Measurements from ENCODE around the gene KREMEN2.
"Not testable (repeated sequence)": the region's sequence is repeated elsewhere in the genome, so short reads cannot be mapped to it uniquely, and the experiment has no call there.

KREMEN2 gene

GRCh38 chr16:2963723-2964474 lies at the start of gene KREMEN2:
TSS of gene KREMEN2 (plus strand) at chr16:2964275. CDS start at chr16:2964521, 246 bp downstream.
- H3K27me3 ChIP-seq (ENCODE audit: control insufficient read depth, insufficient read depth, low read length): peaks cover 38% of the 10 kb centered on the region
- H3K27ac ChIP-seq (ENCODE audit: low read depth, low read length): peak within 1 kb of the TSS; percentile 66
- H3K4me3 ChIP-seq (ENCODE audit: low read depth, low read length): peak within 1 kb of the TSS; percentile 69
- H3K4me1 ChIP-seq (ENCODE audit: control insufficient read depth, insufficient read depth, low read length): peaks cover 11% of the 10 kb centered on the region; the same call in 1 of the 2 replicates
- H3K9ac ChIP-seq (ENCODE audit: low read depth, low read length): no peak within 1 kb of the TSS
- no peaks in the 10 kb centered on the region for H3K9me3 ChIP-seq (ENCODE audit: control insufficient read depth, insufficient read depth, low read length)
- no peaks in the 10 kb centered on the region for H3K36me3 ChIP-seq (ENCODE audit: control insufficient read depth, insufficient read depth, low read length)

DNA sequence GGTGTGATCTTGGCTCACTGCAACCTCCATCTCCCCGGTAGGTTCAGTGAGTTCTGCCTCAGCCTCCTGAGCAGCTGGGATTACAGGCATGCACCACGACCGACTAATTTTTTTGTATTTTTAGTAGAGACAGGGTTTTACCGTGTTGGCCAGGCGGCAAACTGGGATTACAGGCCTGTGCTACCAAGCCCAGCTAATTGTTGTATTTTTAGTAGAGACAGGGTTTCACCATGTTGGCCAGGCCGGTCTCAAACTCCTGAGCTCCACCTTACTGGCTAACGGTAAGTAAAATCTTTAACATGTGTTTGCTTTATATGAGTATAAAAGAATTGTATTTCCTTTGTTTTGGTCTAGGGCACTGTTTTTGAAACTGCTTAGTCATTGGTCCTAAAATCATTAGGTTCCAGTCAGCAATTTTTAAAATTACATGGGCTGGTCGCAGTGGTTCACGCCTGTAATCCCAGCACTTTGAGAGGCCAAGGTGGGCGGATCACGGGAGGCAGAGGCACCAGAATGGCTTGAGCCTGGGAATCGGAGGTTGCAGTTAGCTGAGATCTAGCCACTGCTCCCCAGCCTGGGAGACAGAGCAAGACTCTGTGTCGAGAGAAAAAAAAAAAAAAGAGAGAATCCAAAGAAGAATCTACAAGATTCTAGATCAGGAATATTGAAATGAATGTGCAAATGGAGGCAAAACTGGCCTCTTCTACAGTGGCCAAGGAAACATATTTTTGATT lies 48.7 kb upstream of the KREMEN2 start:
- Histone ChIP-seq H3K9me3 (ENCODE audit: control insufficient read depth, insufficient read depth, low read length) (no peaks in the 10 kb centered on the region), H3K27me3 (ENCODE audit: control insufficient read depth, insufficient read depth, low read length) (peaks cover 9% of the 10 kb centered on the region), H3K9ac (ENCODE audit: low read depth, low read length) (no peak overlapping the region), H3K4me1 (ENCODE audit: control insufficient read depth, insufficient read depth, low read length) (peaks cover 7% of the 10 kb centered on the region; the same call in 1 of the 2 replicates), H3K4me3 (ENCODE audit: low read depth, low read length) (no peak overlapping the region), H3K27ac (ENCODE audit: low read depth, low read length) (no peak overlapping the region), H3K36me3 (ENCODE audit: control insufficient read depth, insufficient read depth, low read length) (0 out of 2 replicates have a peak, but pooled peaks cover 2% of the 10 kb centered on the region)

- Histone ChIP-seq H3K9ac (ENCODE audit: low read depth, low read length) (no peak overlapping the region), H3K4me3 (ENCODE audit: low read depth, low read length) (no peak overlapping the region), H3K9me3 (ENCODE audit: control insufficient read depth, insufficient read depth, low read length) (no peaks in the 10 kb centered on the region), H3K27me3 (ENCODE audit: control insufficient read depth, insufficient read depth, low read length) (no peaks in the 10 kb centered on the region), H3K4me1 (ENCODE audit: control insufficient read depth, insufficient read depth, low read length) (no peaks in the 10 kb centered on the region), H3K27ac (ENCODE audit: low read depth, low read length) (no peak overlapping the region), H3K36me3 (ENCODE audit: control insufficient read depth, insufficient read depth, low read length) (no peaks in the 10 kb centered on the region)
Measured at GRCh38 chr16:2919511-2920255, 44.4 kb upstream of the KREMEN2 start.

GRCh38 chr16:2923481-2923880 lies 40.6 kb upstream of the KREMEN2 start:
- H3K36me3 ChIP-seq (ENCODE audit: control insufficient read depth, insufficient read depth, low read length): no peaks in the 10 kb centered on the region
- H3K27me3 ChIP-seq (ENCODE audit: control insufficient read depth, insufficient read depth, low read length): no peaks in the 10 kb centered on the region
- no peaks in the 10 kb centered on the region for H3K9me3 ChIP-seq (ENCODE audit: control insufficient read depth, insufficient read depth, low read length)
- no peak overlapping the region for H3K9ac ChIP-seq (ENCODE audit: low read depth, low read length)
- H3K4me3 ChIP-seq (ENCODE audit: low read depth, low read length): no peak overlapping the region
- H3K4me1 ChIP-seq (ENCODE audit: control insufficient read depth, insufficient read depth, low read length): peaks cover 3% of the 10 kb centered on the region; the same call in 1 of the 2 replicates
- no peak overlapping the region for H3K27ac ChIP-seq (ENCODE audit: low read depth, low read length)

GRCh38 chr16:2924901-2925755 lies 38.9 kb upstream of the KREMEN2 start:
- peaks cover 3% of the 10 kb centered on the region; the same call in 1 of the 2 replicates for H3K4me1 ChIP-seq (ENCODE audit: control insufficient read depth, insufficient read depth, low read length)
- H3K9ac ChIP-seq (ENCODE audit: low read depth, low read length): no peak overlapping the region; the same call in 1 of the 2 replicates

GRCh38 chr16:2925951-2926649 lies 38.0 kb upstream of the KREMEN2 start:
- Histone ChIP-seq H3K9me3 (ENCODE audit: control insufficient read depth, insufficient read depth, low read length) (no peaks in the 10 kb centered on the region), H3K9ac (ENCODE audit: low read depth, low read length) (no peak overlapping the region), H3K36me3 (ENCODE audit: control insufficient read depth, insufficient read depth, low read length) (no peaks in the 10 kb centered on the region), H3K4me3 (ENCODE audit: low read depth, low read length) (no peak overlapping the region), H3K4me1 (ENCODE audit: control insufficient read depth, insufficient read depth, low read length) (peaks cover 3% of the 10 kb centered on the region; the same call in 1 of the 2 replicates), H3K27me3 (ENCODE audit: control insufficient read depth, insufficient read depth, low read length) (no peaks in the 10 kb centered on the region), H3K27ac (ENCODE audit: low read depth, low read length) (no peak overlapping the region)

More at GRCh38 chr16:2924901-2925755, 38.9 kb upstream of the KREMEN2 start:
- Histone ChIP-seq H3K36me3 (ENCODE audit: control insufficient read depth, insufficient read depth, low read length) (no peaks in the 10 kb centered on the region), H3K27me3 (ENCODE audit: control insufficient read depth, insufficient read depth, low read length) (no peaks in the 10 kb centered on the region), H3K4me3 (ENCODE audit: low read depth, low read length) (no peak overlapping the region; the same call in 1 of the 2 replicates), H3K9me3 (ENCODE audit: control insufficient read depth, insufficient read depth, low read length) (no peaks in the 10 kb centered on the region), H3K27ac (ENCODE audit: low read depth, low read length) (no peak overlapping the region)

DNA sequence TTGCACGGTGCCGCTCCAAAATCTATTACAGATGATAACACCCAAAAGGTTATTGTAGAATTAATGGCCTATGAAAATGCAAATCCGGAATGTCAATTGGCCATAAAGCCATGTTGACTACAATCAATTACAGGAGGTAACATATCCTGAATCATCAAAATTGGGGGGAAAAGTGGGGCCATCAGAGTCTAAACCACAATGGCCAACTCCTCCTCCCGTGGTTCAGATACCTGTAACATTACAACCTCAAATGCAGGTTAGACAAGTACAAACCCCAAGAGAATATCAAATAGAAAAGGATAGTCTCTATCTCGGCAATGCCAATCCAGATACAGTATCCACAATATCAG lies 37.5 kb upstream of the KREMEN2 start:
- Histone ChIP-seq H3K36me3 (ENCODE audit: control insufficient read depth, insufficient read depth, low read length) (no peaks in the 10 kb centered on the region), H3K9me3 (ENCODE audit: control insufficient read depth, insufficient read depth, low read length) (no peaks in the 10 kb centered on the region), H3K9ac (ENCODE audit: low read depth, low read length) (no peak overlapping the region), H3K4me3 (ENCODE audit: low read depth, low read length) (no peak overlapping the region), H3K4me1 (ENCODE audit: control insufficient read depth, insufficient read depth, low read length) (peaks cover 3% of the 10 kb centered on the region; the same call in 1 of the 2 replicates), H3K27me3 (ENCODE audit: control insufficient read depth, insufficient read depth, low read length) (no peaks in the 10 kb centered on the region), H3K27ac (ENCODE audit: low read depth, low read length) (no peak overlapping the region)

- Histone ChIP-seq H3K36me3 (ENCODE audit: control insufficient read depth, insufficient read depth, low read length) (no peaks in the 10 kb centered on the region), H3K27me3 (ENCODE audit: control insufficient read depth, insufficient read depth, low read length) (no peaks in the 10 kb centered on the region), H3K4me1 (ENCODE audit: control insufficient read depth, insufficient read depth, low read length) (peaks cover 3% of the 10 kb centered on the region; the same call in 1 of the 2 replicates), H3K27ac (ENCODE audit: low read depth, low read length) (no peak overlapping the region), H3K9me3 (ENCODE audit: control insufficient read depth, insufficient read depth, low read length) (no peaks in the 10 kb centered on the region), H3K4me3 (ENCODE audit: low read depth, low read length) (no peak overlapping the region), H3K9ac (ENCODE audit: low read depth, low read length) (no peak overlapping the region)
Measured at GRCh38 chr16:2927010-2927646, 36.9 kb upstream of the KREMEN2 start.

DNA sequence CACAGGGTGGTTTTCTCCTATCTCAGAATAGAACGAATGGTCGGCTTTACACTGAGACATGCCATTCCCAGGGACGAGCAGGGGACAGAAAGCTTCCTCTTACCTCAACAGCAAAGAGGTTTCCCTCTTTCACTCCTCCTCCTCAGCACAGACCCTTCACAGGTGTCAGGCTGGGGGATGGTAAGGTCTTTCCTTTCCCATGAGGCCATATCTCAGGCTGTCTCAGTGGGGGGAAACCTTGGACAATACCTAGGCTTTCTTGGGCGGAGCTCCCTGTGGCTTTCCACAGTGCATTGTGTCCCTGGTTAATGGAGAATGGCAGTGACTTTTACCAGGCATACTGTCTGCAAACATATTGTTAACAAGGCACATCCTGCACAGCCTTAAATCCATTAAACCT lies 35.9 kb upstream of the KREMEN2 start:
- peak overlapping the region; percentile 46 for H3K27ac ChIP-seq (ENCODE audit: low read depth, low read length)
- H3K9me3 ChIP-seq (ENCODE audit: control insufficient read depth, insufficient read depth, low read length); H3K4me3 ChIP-seq (ENCODE audit: low read depth, low read length); H3K27me3 ChIP-seq (ENCODE audit: control insufficient read depth, insufficient read depth, low read length); H3K9ac ChIP-seq (ENCODE audit: low read depth, low read length); H3K4me1 ChIP-seq (ENCODE audit: control insufficient read depth, insufficient read depth, low read length); H3K36me3 ChIP-seq (ENCODE audit: control insufficient read depth, insufficient read depth, low read length): not testable (repeated sequence)

Measured in HUES48 (cell line).